HG03039 (cell line): ENCODE measurements around the gene PSMB10.

Source experiments
- ATAC-seq: cut with Tn5 transposase; IDR thresholded peaks from one replicate; pipeline ENCODE4 v1.9.1; 2021; ENCODE audit warnings: mild to moderate bottlenecking, moderate library complexity; ENCODE audit not compliant: unreplicated experiment

Gene PSMB10

GRCh38 chr16:67964477-67965131, 28.0 kb upstream of the PSMB10 start:
- no peak for ATAC-seq

DNA sequence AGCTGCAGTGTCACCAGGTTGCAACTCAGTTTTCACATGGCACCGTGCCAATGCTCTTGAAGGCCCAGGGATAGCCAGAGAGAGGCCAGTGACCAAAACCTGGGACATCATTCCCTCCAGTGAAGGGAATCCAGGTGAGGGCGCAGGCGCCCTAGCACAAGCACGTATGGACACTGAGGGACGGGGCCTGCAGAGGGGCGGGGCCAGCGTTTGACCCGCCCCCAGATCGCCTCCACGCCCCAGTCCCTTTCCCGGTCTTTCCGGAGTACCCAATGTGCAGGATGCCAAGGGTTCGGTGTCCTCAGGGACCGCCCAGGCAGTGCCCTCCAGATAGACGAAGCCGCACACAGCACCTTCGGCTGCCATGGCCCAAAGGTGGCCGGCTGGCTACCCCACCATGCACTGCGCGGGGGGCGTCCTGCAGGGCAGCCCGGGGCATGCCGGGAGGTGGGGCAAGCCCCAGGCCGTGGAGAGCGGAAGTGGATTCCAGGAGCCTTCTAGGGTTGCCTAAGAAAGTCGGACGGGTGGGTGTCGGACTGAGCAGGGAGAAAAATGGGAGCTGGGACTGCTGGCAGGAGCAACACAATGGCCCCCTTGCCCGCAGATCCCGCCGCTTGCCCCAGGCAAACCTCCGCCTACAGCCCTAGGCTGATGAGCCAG, 27.1 kb upstream of the PSMB10 start:
- ATAC-seq, result no peak

- ATAC-seq, result no peak
Measured at GRCh38 chr16:67963292-67963661, 26.6 kb upstream of the PSMB10 start.

GRCh38 chr16:67962135-67962534, 25.5 kb upstream of the PSMB10 start:
- no peak for ATAC-seq

- no peak for ATAC-seq
Measured at GRCh38 chr16:67961551-67961957, 24.9 kb upstream of the PSMB10 start.

DNA sequence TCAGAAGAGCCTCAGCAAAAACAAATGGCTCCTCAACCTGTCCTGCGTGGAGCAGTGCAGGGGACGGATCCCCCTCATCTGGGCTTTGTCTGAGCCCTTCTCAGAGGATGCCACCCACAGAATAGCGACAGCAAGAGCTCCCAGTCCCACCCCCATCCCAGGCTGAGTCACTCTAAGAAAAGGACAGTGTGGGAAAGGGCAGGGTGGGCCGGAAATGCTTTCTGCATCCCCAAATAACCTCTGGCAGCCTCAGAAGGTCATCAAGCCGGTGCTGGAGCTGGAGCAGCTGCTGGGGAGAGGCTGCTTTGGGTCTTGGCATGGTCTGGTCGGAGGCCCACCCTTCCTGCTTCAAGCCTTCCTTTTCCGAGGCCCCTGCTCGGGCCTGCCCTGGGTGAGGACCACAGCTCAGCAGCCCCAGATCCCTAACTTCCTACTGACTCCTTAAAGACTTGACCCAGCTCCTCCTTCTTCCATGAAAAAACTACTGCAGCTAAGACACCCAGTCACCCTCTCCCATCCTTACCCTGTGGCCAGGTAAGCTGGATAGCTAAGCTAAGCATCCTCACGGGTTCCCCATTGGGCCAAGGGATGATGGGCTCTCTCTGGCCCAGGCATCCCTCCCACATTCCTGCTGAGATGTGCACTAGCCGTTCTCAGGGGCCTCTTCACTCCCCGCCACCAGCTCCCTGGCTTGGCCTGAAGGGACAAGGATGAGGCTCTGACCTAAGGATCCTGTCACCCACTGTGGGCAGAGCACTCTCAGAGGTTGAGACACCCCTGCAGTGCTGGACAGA, 23.1 kb upstream of the PSMB10 start:
- no peak for ATAC-seq

- no peak for ATAC-seq
Measured at GRCh38 chr16:67957622-67958021, 21.0 kb upstream of the PSMB10 start.

DNA sequence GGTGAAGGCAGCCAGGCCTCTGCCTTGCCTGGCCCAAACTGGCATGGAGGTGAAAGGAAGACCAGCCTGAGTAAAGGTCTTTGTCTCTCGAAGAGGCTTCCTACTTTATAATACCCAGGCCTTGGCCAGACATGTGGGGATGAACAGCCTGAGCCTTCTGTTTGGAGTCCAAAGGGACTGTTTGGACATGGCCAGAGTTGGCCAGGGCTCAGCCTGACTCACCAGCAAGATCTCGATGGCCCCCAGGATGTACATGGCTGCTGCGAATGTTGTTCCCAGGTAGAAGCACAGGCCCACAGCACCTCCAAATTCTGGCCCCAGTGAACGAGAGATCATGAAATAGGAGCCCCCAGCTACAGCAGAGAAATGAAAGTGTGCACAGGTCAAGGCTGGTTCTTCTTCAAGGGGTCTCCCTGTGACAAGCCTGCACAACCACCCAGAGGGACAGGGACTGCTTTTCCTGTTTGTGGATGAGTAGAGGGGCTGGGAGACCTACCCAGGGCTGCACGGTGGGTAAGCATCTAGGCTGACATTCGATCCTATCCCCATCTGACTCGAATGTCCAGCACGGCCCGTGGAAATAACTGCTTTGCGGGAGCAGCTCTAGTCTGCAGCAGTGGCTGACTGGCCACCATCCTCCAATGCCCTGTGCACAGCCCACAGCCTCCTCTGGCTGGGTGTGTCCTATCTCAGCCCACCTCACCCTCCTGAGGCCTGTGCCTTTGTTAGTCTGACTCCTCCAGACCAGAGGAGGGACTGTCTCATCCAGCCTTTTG, 18.0 kb upstream of the PSMB10 start:
- no peak for ATAC-seq

GRCh38 chr16:67953641-67954375, 17.2 kb upstream of the PSMB10 start:
- no peak for ATAC-seq

GRCh38 chr16:67951485-67951884, 14.8 kb upstream of the PSMB10 start:
- ATAC-seq, result no peak

DNA sequence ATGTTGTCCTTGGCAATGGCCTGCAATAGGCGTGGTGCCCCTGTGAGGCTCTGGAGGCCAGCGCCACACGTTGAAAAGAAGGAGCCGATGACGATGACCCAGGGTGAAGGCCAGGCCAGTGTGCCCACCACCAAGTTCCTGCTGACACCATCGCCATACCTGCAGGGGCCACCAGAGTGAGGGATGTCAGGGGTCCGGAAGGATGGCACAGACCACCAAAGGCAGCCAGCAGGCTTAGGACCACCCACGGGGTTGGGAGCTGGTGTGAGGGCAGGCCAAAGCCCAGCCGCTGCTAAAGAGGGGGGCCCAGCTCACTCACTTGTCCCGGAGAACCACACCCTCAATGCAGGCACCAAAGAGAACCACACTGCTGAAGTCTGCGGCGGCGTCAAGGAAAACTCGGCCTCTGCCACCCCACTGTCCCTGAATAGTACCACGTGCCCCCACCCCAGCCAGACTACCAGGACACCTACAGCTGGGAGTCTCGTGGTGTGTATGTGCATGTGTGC, 13.7 kb upstream of the PSMB10 start:
- ATAC-seq, result no peak

- no peak for ATAC-seq
Measured at GRCh38 chr16:67949645-67950044, 13.0 kb upstream of the PSMB10 start.

DNA sequence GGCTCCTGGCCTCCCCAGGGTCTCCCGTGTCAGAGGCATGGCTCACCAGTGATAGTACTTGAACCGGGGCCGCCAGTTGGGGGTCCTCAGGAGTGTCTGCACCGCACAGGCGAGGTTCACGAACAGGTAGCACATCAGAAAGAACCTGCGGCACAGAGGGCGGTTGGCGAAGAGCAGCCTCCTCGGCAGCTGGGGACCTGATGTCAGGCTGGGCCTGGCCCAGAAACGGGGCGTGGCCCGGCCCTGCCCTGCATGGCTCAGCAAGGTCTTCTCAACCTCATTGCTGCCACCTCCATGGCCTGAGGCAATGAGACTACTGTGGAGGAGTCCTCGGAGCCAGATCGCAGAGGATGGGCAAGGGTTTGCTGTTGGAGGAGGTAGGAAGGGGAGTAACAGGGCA, 11.4 kb upstream of the PSMB10 start:
- no peak for ATAC-seq

- no peak for ATAC-seq
Measured at GRCh38 chr16:67946966-67947558, 10.4 kb upstream of the PSMB10 start.

DNA sequence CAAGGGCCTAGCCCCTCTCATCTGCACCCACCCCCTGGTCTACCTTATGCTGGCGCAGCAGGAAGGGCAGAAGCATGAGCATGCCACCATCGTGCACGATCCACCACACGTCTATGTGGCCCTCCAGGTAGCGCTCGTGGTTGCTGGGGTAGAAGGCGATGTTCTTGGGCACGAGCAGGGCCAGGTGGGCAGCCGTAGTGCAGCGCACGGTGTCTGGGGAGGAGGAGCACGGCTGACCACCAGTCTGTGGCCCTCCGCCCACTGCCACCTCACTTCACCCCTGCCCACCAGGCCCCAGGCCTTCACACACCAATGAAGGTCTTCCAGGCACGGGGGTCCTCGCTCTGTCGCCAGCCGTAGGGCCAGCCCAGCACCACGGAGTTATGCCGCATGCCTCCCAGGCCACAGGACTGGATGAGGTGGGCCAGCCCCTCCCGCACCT, 9.5 kb upstream of the PSMB10 start:
- no peak for ATAC-seq

- no peak for ATAC-seq
Measured at GRCh38 chr16:67945392-67945933, 8.8 kb upstream of the PSMB10 start.

- ATAC-seq, result no peak
Measured at GRCh38 chr16:67944690-67945391, 8.2 kb upstream of the PSMB10 start.

- ATAC-seq, result no peak
Measured at GRCh38 chr16:67943619-67944504, 7.2 kb upstream of the PSMB10 start, which contains the start of gene LCAT. TSS of gene LCAT (minus strand) at chr16:67944120. CDS start at chr16:67944101, 19 bp downstream.
